HG02938 (cell line): ENCODE measurements around the gene RIPOR2.
A peak's percentile ranks its signal among the peaks of the same experiment; 100 is the strongest.

ENCODE experiments used
- ATAC-seq: cut with Tn5 transposase; IDR thresholded peaks from one replicate; pipeline ENCODE4 v1.9.1; 2021; ENCODE audit warnings: mild to moderate bottlenecking, moderate library complexity; ENCODE audit not compliant: unreplicated experiment

Gene RIPOR2

GRCh38 chr6:24935366-24936152 lies at the start of gene RIPOR2:
TSS of gene RIPOR2 (minus strand) at chr6:24935960. CDS start at chr6:24935898, 62 bp downstream.
- ATAC-seq, result no peak

GRCh38 chr6:24985323-24985722 lies 49.6 kb upstream of the RIPOR2 start:
- no peak for ATAC-seq

- no peak for ATAC-seq
These were observed 46.5 kb upstream of the RIPOR2 start for GRCh38 chr6:24982231-24982630.

- ATAC-seq, result no peak
These were observed 45.6 kb upstream of the RIPOR2 start for GRCh38 chr6:24981386-24981760.

- no peak for ATAC-seq
These were observed 45.0 kb upstream of the RIPOR2 start for GRCh38 chr6:24980507-24981385.

GRCh38 chr6:24979176-24979575 lies 43.4 kb upstream of the RIPOR2 start:
- no peak for ATAC-seq

GRCh38 chr6:24974182-24975171 lies 38.7 kb upstream of the RIPOR2 start:
- ATAC-seq, result peak; percentile 98

- ATAC-seq, result no peak
These were observed 36.7 kb upstream of the RIPOR2 start for GRCh38 chr6:24972311-24972958.

GRCh38 chr6:24971067-24971466 lies 35.3 kb upstream of the RIPOR2 start:
- no peak for ATAC-seq

- no peak for ATAC-seq
These were observed 33.6 kb upstream of the RIPOR2 start for GRCh38 chr6:24969343-24969860.

- ATAC-seq, result no peak
These were observed 33.0 kb upstream of the RIPOR2 start for GRCh38 chr6:24968783-24969182.

- no peak for ATAC-seq
These were observed 31.5 kb upstream of the RIPOR2 start for GRCh38 chr6:24967211-24967610.

- ATAC-seq, result no peak
These were observed 30.6 kb upstream of the RIPOR2 start for GRCh38 chr6:24966381-24966780.

- ATAC-seq, result no peak
These were observed 28.3 kb upstream of the RIPOR2 start for GRCh38 chr6:24963887-24964570.

GRCh38 chr6:24963339-24963738 lies 27.6 kb upstream of the RIPOR2 start:
- ATAC-seq, result no peak

GRCh38 chr6:24961852-24962251 lies 26.1 kb upstream of the RIPOR2 start:
- no peak for ATAC-seq

GRCh38 chr6:24960991-24961475 lies 25.3 kb upstream of the RIPOR2 start:
- no peak for ATAC-seq

GRCh38 chr6:24959319-24959718 lies 23.6 kb upstream of the RIPOR2 start:
- ATAC-seq, result no peak

- no peak for ATAC-seq
These were observed 21.4 kb upstream of the RIPOR2 start for GRCh38 chr6:24957199-24957598.
